AG04449 (cell line): ENCODE data around the gene GDI1.
A peak's percentile ranks its signal among the peaks of the same experiment; 100 is the strongest.

ENCODE experiments used
- CTCF ChIA-PET: fragments of 350-600 bp; formaldehyde crosslinking; extraction: SDS; loops from one replicate; lab custom pipeline; 2021; ENCODE audit warnings: antibody characterized with exemption; lab: Yijun Ruan, JAX
- POLR2A ChIA-PET: fragments of 400-600, 350-600 bp; formaldehyde crosslinking; extraction: SDS; loops from one replicate; lab custom pipeline; 2020; ENCODE audit warnings: antibody characterized with exemption, inconsistent platforms; lab: Yijun Ruan, JAX
- DNase-seq: peaks from one replicate; pipeline ENCODE4 v3.0.0-alpha.2; 2010; ENCODE audit warnings: low read depth, low spot score
- H3K4me3 ChIP-seq: 2 replicates; pipeline ENCODE4 v1.5.1; 2011; ENCODE audit warnings: low read depth, mild to moderate bottlenecking, control low read depth, low read length
- TF ChIP-seq, protein P1 (sequence below): IDR thresholded peaks from one replicate; pipeline ENCODE4 v1.5.1; 2011; ENCODE audit warnings: mild to moderate bottlenecking, moderate library complexity, low read length, control low read depth, inconsistent platforms; ENCODE audit not compliant: insufficient read depth; ENCODE audit errors: missing control alignments

Gene GDI1

DNA sequence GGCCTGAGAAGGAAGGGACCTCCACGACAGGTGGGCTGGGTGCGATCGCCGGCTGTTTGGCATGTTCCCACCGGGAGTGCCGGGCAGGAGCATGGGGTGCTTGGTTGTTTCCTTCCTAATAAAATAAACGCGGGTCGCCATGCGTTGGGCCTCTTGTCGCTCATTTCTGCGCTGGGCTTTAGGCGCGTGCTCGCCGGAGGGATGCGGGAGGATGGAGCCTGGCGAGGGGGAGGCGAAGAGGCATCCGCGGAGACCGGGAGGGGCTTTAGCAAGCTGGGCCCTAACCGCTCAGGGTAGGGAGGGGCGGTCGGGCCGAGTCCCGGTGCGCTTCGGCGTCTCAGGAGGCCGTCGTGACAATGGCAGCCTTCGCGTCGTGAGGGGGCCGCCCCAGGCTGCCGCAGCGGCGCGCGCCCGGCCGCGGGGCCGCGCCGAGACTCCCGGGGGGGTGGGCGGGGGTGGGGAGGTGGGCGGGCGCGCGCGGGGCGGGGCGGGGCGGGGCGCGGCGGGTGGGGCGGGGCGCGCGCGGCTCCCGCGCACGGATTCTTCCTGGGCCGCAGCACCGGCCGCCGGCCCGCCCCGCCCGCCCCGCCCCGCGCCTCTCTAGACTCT, 476 bp upstream of the GDI1 start:
- no peak for DNase-seq
- TF ChIP-seq, protein P1, sequence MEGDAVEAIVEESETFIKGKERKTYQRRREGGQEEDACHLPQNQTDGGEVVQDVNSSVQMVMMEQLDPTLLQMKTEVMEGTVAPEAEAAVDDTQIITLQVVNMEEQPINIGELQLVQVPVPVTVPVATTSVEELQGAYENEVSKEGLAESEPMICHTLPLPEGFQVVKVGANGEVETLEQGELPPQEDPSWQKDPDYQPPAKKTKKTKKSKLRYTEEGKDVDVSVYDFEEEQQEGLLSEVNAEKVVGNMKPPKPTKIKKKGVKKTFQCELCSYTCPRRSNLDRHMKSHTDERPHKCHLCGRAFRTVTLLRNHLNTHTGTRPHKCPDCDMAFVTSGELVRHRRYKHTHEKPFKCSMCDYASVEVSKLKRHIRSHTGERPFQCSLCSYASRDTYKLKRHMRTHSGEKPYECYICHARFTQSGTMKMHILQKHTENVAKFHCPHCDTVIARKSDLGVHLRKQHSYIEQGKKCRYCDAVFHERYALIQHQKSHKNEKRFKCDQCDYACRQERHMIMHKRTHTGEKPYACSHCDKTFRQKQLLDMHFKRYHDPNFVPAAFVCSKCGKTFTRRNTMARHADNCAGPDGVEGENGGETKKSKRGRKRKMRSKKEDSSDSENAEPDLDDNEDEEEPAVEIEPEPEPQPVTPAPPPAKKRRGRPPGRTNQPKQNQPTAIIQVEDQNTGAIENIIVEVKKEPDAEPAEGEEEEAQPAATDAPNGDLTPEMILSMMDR = no peak
- POLR2A ChIA-PET = no interaction called here
- CTCF ChIA-PET = no interaction called here
- H3K4me3 ChIP-seq = peak overlapping the region; percentile 68

DNA sequence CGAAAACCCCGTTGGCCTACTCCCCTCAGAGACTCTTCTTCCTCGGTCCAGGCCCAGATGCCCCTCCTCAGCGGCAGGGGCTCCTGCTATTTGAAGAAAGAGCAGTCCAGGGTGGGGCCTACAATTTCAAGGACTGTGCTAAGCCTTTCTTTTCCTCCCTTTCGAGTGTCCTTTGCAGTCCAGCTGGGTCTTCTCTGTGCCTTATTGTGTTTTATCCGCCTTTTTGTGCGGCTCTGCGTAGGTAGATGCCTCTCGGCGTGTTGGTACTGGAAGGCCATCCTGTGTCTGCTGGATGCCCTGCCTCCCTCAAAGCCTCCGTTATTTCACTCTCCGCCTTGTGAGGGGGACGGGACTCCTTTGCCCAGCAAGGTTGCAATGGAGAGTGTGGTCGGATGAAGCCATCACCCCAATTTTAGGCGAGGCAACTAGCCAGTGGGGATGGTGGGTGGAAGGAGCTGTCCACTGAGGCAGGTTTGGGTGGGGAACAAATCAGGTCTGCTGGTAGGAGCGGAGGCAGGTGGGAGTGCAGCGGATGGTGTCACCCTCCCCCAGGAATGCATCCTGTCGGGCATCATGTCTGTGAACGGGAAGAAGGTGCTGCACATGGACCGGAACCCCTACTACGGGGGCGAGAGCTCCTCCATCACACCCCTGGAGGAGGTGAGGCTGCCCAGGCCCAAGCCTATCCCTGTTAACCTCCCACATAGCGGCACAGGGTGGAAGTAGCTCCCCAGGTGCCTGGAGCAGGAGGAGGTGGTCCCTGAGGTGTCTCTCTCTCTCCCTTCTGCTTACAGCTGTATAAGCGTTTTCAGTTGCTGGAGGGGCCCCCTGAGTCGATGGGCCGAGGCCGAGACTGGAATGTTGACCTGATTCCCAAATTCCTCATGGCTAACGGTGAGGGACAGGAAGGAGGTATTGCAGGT, 1.3 kb downstream of the GDI1 start:
- ChIA-PET POLR2A (interaction anchor here (0.8 kb wide), 1 partner anchor 37 kb away, joined by 3 read pairs; no protein-coding TSS in a partner anchor), CTCF (interaction anchor here (1.0 kb wide), 1 partner anchor 24 kb away, joined by 3 read pairs; no protein-coding TSS in a partner anchor)
- DNase-seq = no peak
- TF ChIP-seq, protein P1 = no peak
- peak overlapping the region; percentile 68 for H3K4me3 ChIP-seq

DNA sequence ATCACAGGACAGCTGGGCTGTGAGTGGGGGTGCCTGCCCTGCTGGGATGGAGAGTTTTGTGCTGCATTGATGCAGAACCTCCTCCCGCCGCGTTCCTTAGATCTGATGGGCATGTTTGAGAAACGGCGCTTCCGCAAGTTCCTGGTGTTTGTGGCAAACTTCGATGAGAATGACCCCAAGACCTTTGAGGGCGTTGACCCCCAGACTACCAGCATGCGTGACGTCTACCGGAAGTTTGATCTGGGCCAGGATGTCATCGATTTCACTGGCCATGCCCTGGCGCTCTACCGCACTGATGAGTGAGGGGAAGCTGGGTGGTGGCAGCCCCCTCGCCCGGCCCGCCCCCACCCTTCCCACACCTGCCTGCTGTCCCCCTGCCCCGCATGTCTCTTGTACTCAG, 2.9 kb downstream of the GDI1 start:
- no peak overlapping the region for H3K4me3 ChIP-seq
- CTCF ChIA-PET = no interaction called here
- TF ChIP-seq, protein P1 = no peak
- POLR2A ChIA-PET = no interaction called here
- no peak for DNase-seq

DNA sequence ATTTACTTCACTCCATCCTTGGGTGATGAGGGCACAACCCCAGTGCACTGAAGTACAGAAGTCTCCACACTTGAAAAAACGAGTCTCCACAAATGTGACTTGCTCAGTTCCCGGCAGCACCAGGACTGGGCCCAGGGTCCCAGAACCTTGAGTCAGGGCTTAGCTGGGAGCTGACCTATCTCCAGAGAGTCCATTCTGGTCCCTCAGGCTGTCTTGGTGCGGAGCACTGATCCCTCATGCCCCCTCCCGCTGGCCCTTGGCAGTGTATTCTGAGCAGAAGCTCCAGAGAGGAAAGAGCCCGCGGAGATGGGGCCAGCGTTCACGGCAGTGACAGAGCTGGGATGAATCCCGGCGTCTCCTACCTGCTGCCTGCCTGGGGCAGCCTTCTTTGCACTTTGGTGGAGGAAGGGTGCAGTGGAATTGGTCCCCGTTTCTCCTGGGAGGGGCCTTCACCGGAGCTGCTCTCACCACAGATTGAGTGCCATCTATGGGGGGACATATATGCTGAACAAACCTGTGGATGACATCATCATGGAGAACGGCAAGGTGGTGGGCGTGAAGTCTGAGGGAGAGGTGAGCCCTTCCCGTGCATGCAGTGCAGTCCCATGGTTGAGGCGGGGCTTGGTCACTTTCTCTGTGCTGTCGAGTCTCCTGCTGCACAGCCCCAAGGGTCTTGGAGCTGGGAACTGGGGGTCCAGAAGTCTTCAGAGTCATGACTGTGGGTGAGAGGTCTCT, 3.8 kb downstream of the GDI1 start:
- TF ChIP-seq, protein P1 = no peak
- no peak for DNase-seq
- POLR2A ChIA-PET = interaction anchor here (0.6 kb wide), 2 partner anchors 12 to 50 kb away, joined by 3 read pairs; partner anchors contain the start of gene SLC10A3
- CTCF ChIA-PET = interaction anchor here (1.2 kb wide), 1 partner anchor 87 kb away, joined by 4 read pairs; no protein-coding TSS in a partner anchor
- H3K4me3 ChIP-seq = no peak overlapping the region

DNA sequence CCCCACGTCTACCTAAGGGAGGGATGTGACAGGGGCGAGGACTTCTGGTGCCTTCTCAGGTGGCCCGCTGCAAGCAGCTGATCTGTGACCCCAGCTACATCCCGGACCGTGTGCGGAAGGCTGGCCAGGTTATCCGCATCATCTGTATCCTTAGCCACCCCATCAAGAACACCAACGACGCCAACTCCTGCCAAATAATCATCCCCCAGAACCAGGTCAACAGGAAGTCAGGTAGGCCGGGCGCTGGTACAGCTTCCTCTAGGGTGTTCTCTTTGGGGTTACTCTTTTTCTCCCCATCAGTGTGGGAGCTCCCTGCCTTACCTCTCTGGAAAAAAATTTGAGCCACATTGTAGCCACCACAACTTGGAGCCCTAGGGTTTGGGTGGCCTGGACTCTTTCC, 4.6 kb downstream of the GDI1 start:
- no peak for DNase-seq
- TF ChIP-seq, protein P1 = no peak
- ChIA-PET POLR2A (interaction anchor here (0.6 kb wide), 2 partner anchors 11 to 49 kb away, joined by 3 read pairs; partner anchors contain the start of gene SLC10A3), CTCF (interaction anchor here (1.2 kb wide), 1 partner anchor 86 kb away, joined by 4 read pairs; no protein-coding TSS in a partner anchor)
- no peak overlapping the region for H3K4me3 ChIP-seq
